H9 (cell line): ENCODE measurements around the gene KLHDC7B. TPM values are rescaled to one million over a fixed set of nuclear protein-coding genes. Genes with fewer than 3 reads are reported as not detected.

ENCODE experiments used
- DNase-seq: peaks from one replicate; pipeline ENCODE4 v3.0.0-alpha.2; 2017
- H2AFZ ChIP-seq: one replicate; pipeline ENCODE4 v1.6.1; 2013; ENCODE audit warnings: mild to moderate bottlenecking, low read length, control low read depth, moderate library complexity
- H2AK5ac ChIP-seq: 2 replicates; pipeline ENCODE4 v1.6.1; 2013; ENCODE audit warnings: low read length, control low read depth, mixed read lengths; ENCODE audit not compliant: insufficient read length
- H2BK120ac ChIP-seq: one replicate; pipeline ENCODE4 v1.6.1; 2013; ENCODE audit warnings: low read depth, mild to moderate bottlenecking, low read length, control low read depth, inconsistent platforms; ENCODE audit not compliant: poor library complexity, severe bottlenecking
- H2BK12ac ChIP-seq: 2 replicates; pipeline ENCODE4 v1.6.1; 2013; ENCODE audit warnings: low read length, control low read depth, mixed read lengths, low read depth; ENCODE audit not compliant: insufficient read length
- H2BK15ac ChIP-seq: 2 replicates; pipeline ENCODE4 v1.6.1; 2013; ENCODE audit warnings: low read depth, low read length, control low read depth
- H2BK20ac ChIP-seq: one replicate; pipeline ENCODE4 v1.6.1; 2013; ENCODE audit warnings: low read depth, mild to moderate bottlenecking, low read length, control low read depth, inconsistent platforms; ENCODE audit not compliant: poor library complexity, severe bottlenecking
- H2BK5ac ChIP-seq: 2 replicates; pipeline ENCODE4 v1.6.1; 2013; ENCODE audit warnings: low read length, control low read depth, mixed read lengths; ENCODE audit not compliant: insufficient read length
- H3K14ac ChIP-seq: 2 replicates; pipeline ENCODE4 v1.6.1; 2013; ENCODE audit warnings: low read length, control low read depth; ENCODE audit not compliant: insufficient read depth
- H3K18ac ChIP-seq: 2 replicates; pipeline ENCODE4 v1.6.1; 2013; ENCODE audit warnings: low read depth, mild to moderate bottlenecking, mixed read lengths, low read length, control low read depth; ENCODE audit not compliant: insufficient read length
- H3K23ac ChIP-seq: 2 replicates; pipeline ENCODE4 v1.6.1; 2013; ENCODE audit warnings: low read length, control low read depth, mixed read lengths, low read depth; ENCODE audit not compliant: insufficient read length
- H3K23me2 ChIP-seq: 2 replicates; pipeline ENCODE4 v1.6.1; 2013; ENCODE audit warnings: low read depth, mild to moderate bottlenecking, mixed read lengths, low read length, control low read depth; ENCODE audit not compliant: insufficient read length, poor library complexity, severe bottlenecking
- H3K27ac ChIP-seq: 2 replicates; pipeline ENCODE4 v1.5.1; 2013; ENCODE audit warnings: low read length, control low read depth, mixed read lengths, low read depth; ENCODE audit not compliant: insufficient read length
- H3K27me3 ChIP-seq: 2 replicates; pipeline ENCODE4 v1.6.1; 2013; ENCODE audit warnings: low read length, control low read depth, inconsistent platforms; ENCODE audit not compliant: insufficient read depth
- H3K4ac ChIP-seq: 2 replicates; pipeline ENCODE4 v1.6.1; 2013; ENCODE audit warnings: low read depth, mild to moderate bottlenecking, control low read depth, inconsistent platforms, low read length, moderate library complexity
- H3K4me1 ChIP-seq: 2 replicates; pipeline ENCODE4 v1.6.1; 2013; ENCODE audit warnings: low read length, control low read depth, inconsistent platforms; ENCODE audit not compliant: insufficient read depth
- H3K4me2 ChIP-seq: 2 replicates; pipeline ENCODE4 v1.6.1; 2013; ENCODE audit warnings: low read length, control low read depth, mixed read lengths; ENCODE audit not compliant: insufficient read length, insufficient read depth
- H3K56ac ChIP-seq: 2 replicates; pipeline ENCODE4 v1.6.1; 2013; ENCODE audit warnings: low read depth, mild to moderate bottlenecking, mixed read lengths, low read length, control low read depth; ENCODE audit not compliant: insufficient read length
- H3K79me1 ChIP-seq: 2 replicates; pipeline ENCODE4 v1.6.1; 2013; ENCODE audit warnings: low read depth, mild to moderate bottlenecking, moderate library complexity, low read length, control low read depth, inconsistent platforms; ENCODE audit not compliant: insufficient read depth, poor library complexity, severe bottlenecking
- H3K79me2 ChIP-seq: 2 replicates; pipeline ENCODE4 v1.6.1; 2013; ENCODE audit warnings: low read length, control low read depth, inconsistent platforms; ENCODE audit not compliant: insufficient read depth
- H3K9ac ChIP-seq: 2 replicates; pipeline ENCODE4 v1.6.1; 2013; ENCODE audit warnings: low read length, control low read depth, mixed read lengths; ENCODE audit not compliant: insufficient read length; ENCODE audit errors: extremely low read depth
- H3K9me3 ChIP-seq: one replicate; pipeline ENCODE4 v1.6.1; 2013; ENCODE audit warnings: low read depth, low read length, inconsistent platforms; ENCODE audit not compliant: control insufficient read depth
- H3T11ph ChIP-seq: one replicate; pipeline ENCODE4 v1.6.1; 2013; ENCODE audit warnings: mild to moderate bottlenecking, low read length, control low read depth, inconsistent platforms
- H4K20me1 ChIP-seq: one replicate; pipeline ENCODE4 v1.6.1; 2013; ENCODE audit not compliant: control insufficient read depth, insufficient read length, insufficient read depth
- H4K5ac ChIP-seq: 2 replicates; pipeline ENCODE4 v1.6.1; 2013; ENCODE audit warnings: low read depth, mild to moderate bottlenecking, mixed read lengths, low read length, control low read depth; ENCODE audit not compliant: insufficient read length
- H4K8ac ChIP-seq: replicated peaks from 2 replicates; pipeline ENCODE4 v1.6.1; 2013; ENCODE audit warnings: low read length, control low read depth, mixed read lengths, low read depth; ENCODE audit not compliant: insufficient read length
- H4K91ac ChIP-seq: 2 replicates; pipeline ENCODE4 v1.6.1; 2013; ENCODE audit warnings: low read depth, mild to moderate bottlenecking, moderate library complexity, mixed read lengths, low read length, control low read depth; ENCODE audit not compliant: insufficient read length
- H3K27ac Mint-ChIP-seq, 3 experiments: 2 replicates in 2 of 3; 3 replicates in 1 of 3; pipeline ENCODE4 v1.8.0; 2020 to 2021; ENCODE audit warnings: mixed read lengths in 3 of 3, mild to moderate bottlenecking in 1 of 3, moderate library complexity in 1 of 3
- H3K27me3 Mint-ChIP-seq: 2 replicates; pipeline ENCODE4 v1.8.0; 2021; ENCODE audit warnings: low read depth, mild to moderate bottlenecking, moderate library complexity, mixed read lengths
- H3K36me3 Mint-ChIP-seq, 3 experiments: 2 replicates in 2 of 3; 3 replicates in 1 of 3; pipeline ENCODE4 v1.8.0; 2020 to 2021; ENCODE audit warnings: low read depth in 3 of 3, mixed read lengths in 3 of 3; ENCODE audit not compliant: insufficient read depth in 1 of 3
- H3K4me1 Mint-ChIP-seq, 2 experiments: 2 replicates each; pipeline ENCODE4 v1.8.0; 2020; ENCODE audit warnings: mixed read lengths in 2 of 2
- H3K4me3 Mint-ChIP-seq, 2 experiments: 2 replicates in 1 of 2; 3 replicates in 1 of 2; pipeline ENCODE4 v1.8.0; 2020 to 2021; ENCODE audit warnings: mild to moderate bottlenecking in 2 of 2, mixed read lengths in 2 of 2, moderate library complexity in 1 of 2
- H3K9me3 Mint-ChIP-seq, 2 experiments: 2 replicates in 1 of 2; 3 replicates in 1 of 2; pipeline ENCODE4 v1.8.0; 2020; ENCODE audit warnings: mild to moderate bottlenecking in 2 of 2, mixed read lengths in 2 of 2, moderate library complexity in 1 of 2
- WGBS: extraction: QIAGEN DNeasy Blood & Tissue Kit; methylation state at CpG from one replicate; pipeline ENCODE4 v1.1.7; 2013; ENCODE audit warnings: missing lambda C conversion rate, low lambda C conversion rate, mixed read lengths; ENCODE audit not compliant: insufficient read length; ENCODE audit errors: extremely low coverage; 5-methylcytosine and 5-hydroxymethylcytosine counted together
- total RNA-seq: library from RNA; stranded (reverse); gene quantifications from 2 replicates; pipeline ENCODE4 v1.2.1, GENCODE V29; 2021
- TF ChIP-seq, protein P1 (sequence below): fragments of 200-600 bp; sonication (generic); conservative IDR thresholded peaks from 3 replicates; pipeline ENCODE4 v1.8.0; 2021; ENCODE audit warnings: antibody characterized with exemption, mild to moderate bottlenecking

The KLHDC7B gene
- total RNA-seq, 1 experiment from 2014 or later, result not detected

DNA sequence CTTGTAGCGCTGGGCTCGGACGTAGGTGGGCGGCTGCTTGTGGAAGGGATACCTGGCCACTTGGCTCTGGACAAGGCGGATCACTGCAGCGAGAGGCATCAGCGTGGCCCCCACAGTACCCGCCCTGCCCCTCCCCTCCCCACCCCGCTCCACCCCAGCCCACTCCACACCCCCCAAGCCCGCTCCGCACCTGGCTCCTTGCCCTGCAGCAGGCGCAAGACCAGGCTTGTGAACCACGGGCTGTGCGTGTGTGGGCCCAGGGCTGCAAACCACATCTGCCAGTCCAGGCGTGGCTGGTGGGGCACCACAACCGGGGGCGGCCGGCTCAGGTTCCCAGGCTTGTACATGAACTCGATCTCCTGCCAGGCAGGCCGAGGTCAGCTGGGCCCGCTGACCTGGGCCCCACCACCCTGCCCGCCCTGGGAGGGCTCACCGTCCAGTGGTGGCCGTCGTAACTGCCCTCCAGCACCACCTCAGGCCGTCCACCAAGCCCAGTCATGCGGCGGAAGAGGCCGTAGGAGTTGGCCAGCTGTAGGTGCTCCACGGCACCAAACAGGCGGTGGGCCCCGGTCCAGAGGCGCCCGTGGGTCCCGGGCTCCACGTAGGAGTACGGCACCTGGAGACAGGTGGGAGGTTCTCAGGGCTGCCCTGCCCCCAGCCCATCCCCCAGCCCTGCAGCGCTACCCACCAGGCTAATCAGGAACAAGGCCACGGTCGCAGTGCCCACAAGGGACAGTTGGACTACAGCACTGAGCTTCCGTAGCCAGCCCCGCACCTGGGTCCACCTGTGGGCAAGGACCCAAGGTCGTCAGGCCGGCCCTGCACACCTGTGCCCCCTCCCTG, 41.1 kb upstream of the KLHDC7B start:
- DNase-seq, result peak; percentile 23
- Histone ChIP-seq H2AK5ac (no peak overlapping the region), H3K79me2 (peaks cover 9% of the 10 kb centered on the region; the same call in 1 of the 2 replicates), H2BK12ac (no peak overlapping the region), H3K9me3 (no peaks in the 10 kb centered on the region), H4K5ac (no peak overlapping the region), H3K56ac (no peak overlapping the region), H2BK120ac (no peak overlapping the region), H3K4ac (no peak overlapping the region), H4K20me1 (no peaks in the 10 kb centered on the region), H3K18ac (no peak overlapping the region), H4K91ac (no peak overlapping the region), H2AFZ (no peak overlapping the region), H4K8ac (no peak overlapping the region), H3T11ph (no peak overlapping the region), H2BK15ac (no peak overlapping the region), H2BK20ac (no peak overlapping the region), H3K79me1 (peaks cover 7% of the 10 kb centered on the region), H3K23me2 (peaks cover 12% of the 10 kb centered on the region), H3K23ac (no peak overlapping the region), H2BK5ac (no peak overlapping the region), H3K27ac (no peak overlapping the region), H3K9ac (no peak overlapping the region), H3K4me2 (no peak overlapping the region), H3K27me3 (no peaks in the 10 kb centered on the region), H3K14ac (no peak overlapping the region), H3K4me1 (no peaks in the 10 kb centered on the region)
- TF ChIP-seq, protein P1, sequence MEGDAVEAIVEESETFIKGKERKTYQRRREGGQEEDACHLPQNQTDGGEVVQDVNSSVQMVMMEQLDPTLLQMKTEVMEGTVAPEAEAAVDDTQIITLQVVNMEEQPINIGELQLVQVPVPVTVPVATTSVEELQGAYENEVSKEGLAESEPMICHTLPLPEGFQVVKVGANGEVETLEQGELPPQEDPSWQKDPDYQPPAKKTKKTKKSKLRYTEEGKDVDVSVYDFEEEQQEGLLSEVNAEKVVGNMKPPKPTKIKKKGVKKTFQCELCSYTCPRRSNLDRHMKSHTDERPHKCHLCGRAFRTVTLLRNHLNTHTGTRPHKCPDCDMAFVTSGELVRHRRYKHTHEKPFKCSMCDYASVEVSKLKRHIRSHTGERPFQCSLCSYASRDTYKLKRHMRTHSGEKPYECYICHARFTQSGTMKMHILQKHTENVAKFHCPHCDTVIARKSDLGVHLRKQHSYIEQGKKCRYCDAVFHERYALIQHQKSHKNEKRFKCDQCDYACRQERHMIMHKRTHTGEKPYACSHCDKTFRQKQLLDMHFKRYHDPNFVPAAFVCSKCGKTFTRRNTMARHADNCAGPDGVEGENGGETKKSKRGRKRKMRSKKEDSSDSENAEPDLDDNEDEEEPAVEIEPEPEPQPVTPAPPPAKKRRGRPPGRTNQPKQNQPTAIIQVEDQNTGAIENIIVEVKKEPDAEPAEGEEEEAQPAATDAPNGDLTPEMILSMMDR, result no peak
- Mint-ChIP-seq H3K27me3 (no peaks in the 10 kb centered on the region), H3K27ac (no peak overlapping the region), H3K4me1 (peaks cover 9 to 12% of the 10 kb centered on the region in 2 experiments), H3K36me3 (peaks cover 0 to 3% (median 0%) of the 10 kb centered on the region in 3 experiments; a peak in 2 of 7 replicates), H3K9me3 (no peaks in the 10 kb centered on the region), H3K4me3 (no peak overlapping the region)
- no CpG with 5 or more reads among the region's 44 CpGs for WGBS
